TTC549 (cell line): ENCODE results near the gene ATP6V0C.
"Not testable (repeated sequence)": the region's sequence is repeated elsewhere in the genome, so short reads cannot be mapped to it uniquely, and the experiment has no call there.

Experiments
- FAIRE-seq: peaks from 2 replicates; lab custom pipeline; 2012; peaks lifted over from hg19 to GRCh38; lab: Jason Lieb, UNC

Gene ATP6V0C

GRCh38 chr16:2475413-2476344 lies 38.1 kb upstream of the ATP6V0C start:
- no peak for FAIRE-seq

DNA sequence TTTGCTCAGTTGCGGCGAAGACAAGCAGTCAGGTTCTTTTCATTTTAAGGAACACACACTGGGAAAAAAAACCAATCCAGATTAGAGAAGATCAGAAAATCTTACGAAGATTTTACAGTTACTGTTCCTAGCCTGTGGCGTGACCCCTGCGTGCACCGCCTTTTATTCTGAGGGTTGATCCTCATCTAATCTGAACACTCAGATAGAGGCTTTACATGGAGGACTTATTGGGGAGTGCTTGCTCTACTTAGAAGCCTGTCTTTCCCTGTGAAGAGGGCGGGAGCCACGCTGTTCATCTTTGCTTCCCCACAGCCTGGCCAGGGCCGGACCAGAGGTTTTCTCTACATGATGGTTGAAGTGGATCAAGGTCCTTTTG lies 37.4 kb upstream of the ATP6V0C start:
- no peak for FAIRE-seq

GRCh38 chr16:2476741-2477140 lies 37.0 kb upstream of the ATP6V0C start:
- FAIRE-seq = no peak

DNA sequence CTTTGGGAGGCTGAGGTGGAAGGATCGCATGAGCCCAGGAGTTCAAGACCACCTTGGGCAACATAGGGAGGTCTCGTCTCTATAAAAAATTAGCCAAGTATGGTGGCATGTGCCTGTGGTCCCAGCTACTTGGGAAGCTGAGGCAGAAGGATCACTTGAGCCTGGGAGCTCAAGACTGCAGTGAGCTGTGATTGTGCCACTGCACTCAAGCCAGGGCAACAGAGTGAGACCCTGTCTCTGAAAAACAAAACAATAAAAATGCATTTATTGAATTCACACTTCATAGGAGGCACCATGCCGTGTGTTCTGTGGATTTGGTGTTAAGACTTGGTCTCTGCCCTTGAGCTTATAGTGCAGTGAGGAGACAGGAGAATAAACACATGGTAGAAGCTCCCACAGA lies 36.4 kb upstream of the ATP6V0C start:
- FAIRE-seq = no peak

- no peak for FAIRE-seq
These were observed 35.5 kb upstream of the ATP6V0C start for GRCh38 chr16:2478279-2478678.

DNA sequence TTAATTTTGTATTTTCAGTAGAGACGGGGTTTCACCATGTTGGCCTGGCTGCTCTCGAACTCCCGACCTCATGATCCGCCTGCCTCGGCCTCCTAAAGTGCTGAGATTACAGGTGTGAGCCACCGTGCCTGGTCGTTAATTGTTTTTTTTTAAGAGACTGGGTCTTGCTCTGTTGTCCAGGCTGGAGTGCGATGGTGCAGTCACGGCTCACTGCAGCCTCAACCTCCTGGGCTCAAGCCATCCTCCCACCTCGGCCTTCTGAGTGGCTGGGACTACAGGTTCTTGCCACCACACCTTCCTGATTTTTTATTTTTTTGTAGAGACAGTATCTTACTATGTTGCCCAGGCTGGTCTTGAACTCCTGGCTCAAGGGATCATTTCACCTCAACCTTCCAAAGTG lies 33.8 kb upstream of the ATP6V0C start:
- FAIRE-seq = not testable (repeated sequence)

GRCh38 chr16:2480948-2481347 lies 32.8 kb upstream of the ATP6V0C start:
- no peak for FAIRE-seq

- FAIRE-seq = no peak
These were observed 32.1 kb upstream of the ATP6V0C start for GRCh38 chr16:2481676-2482075.

DNA sequence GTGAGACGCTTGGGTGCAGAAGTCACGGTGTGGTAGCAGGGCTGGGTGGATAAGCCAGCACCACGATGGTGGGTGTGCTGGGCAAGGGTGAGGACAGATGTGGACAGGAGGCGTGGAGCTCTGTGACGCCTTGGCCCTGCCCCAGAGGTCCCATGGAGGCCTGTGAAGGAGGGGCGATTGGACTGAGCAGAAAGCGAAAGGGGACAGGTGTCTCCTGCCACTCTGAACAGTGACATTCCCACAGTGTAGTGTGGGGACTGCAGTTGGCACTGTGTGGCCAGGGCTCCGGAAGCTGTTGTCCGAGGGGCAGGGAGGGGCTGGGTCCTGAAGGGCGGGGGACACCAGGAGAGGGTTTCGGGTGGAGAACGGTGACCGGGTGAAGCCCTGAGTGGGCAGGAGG lies 31.5 kb upstream of the ATP6V0C start:
- FAIRE-seq = no peak

DNA sequence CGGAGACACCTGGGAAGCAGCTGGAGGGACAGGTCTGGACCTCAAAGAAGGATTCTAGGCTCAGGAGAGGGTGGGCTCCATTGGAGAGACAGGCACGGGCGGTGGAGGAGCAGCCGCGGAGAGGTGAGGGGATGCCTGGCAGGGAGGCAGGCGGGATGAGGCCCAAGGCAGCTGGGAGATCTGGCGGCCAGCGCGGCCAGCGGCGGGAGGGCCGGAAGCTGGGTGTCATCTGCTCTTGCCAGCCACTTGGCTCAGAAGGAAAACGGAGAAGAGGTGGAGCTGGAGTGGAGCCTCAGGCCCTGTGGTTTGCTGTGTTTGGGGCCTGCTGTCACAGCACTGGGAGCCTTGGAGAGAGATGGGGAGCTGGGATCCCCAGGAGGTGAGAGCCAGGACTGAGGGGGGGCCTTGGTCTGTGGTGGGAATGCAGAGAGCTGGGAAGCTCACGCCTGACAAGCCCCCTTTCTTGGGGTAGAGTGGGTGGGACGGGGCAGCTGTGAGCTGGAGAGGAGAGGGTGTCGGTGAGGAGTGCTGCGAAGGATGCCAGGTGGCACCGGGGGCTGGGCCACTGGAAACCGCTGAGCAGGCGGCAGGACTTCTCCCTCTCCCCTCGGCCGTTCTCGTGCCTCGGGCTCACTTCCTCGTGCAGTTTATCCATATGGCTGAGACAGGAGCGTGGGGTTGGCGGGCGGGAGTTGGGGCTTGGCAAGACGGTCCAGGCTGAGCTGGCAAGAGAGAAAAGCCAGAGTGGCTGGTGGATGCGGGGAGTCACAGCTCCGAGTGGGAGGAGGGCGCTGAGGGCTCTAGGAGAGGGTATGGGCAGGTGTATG lies 30.8 kb upstream of the ATP6V0C start:
- no peak for FAIRE-seq

GRCh38 chr16:2483939-2484897 lies 29.5 kb upstream of the ATP6V0C start:
- no peak for FAIRE-seq

- no peak for FAIRE-seq
These were observed 28.7 kb upstream of the ATP6V0C start for GRCh38 chr16:2484898-2485508.

DNA sequence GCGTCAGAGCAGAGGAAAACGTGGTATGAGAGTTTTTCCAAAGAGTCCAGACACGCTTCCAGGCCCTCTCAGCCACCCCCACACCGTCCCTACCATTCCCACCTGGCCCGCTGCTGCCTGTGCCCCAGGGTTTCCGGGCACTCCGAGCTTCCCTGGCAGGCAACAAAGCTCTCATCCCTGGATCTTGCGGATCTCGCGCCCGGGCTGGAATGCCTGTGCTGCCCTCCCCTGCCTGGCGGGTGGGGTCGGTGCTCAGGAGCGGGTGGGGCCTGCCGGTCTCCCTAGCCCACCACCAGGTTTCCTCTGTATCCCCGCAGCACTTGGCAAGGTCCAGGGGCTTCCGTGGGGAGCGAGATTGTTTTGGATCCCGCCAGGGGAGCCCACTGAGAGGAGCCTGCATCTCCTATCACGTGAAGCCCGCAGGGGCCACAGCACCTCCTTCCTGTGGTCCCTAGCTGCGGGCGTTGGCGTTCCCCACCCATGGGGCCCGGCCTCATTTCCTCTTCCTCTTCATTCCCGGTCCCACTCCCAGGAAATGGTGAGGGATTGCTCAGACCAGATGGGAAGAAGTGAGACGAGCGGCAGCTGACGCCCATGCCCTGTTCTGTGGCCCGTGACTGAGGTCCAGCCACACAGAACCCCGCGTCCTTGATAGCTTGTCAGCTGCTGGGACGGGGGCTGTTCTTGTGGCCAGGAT lies 27.8 kb upstream of the ATP6V0C start:
- no peak for FAIRE-seq

DNA sequence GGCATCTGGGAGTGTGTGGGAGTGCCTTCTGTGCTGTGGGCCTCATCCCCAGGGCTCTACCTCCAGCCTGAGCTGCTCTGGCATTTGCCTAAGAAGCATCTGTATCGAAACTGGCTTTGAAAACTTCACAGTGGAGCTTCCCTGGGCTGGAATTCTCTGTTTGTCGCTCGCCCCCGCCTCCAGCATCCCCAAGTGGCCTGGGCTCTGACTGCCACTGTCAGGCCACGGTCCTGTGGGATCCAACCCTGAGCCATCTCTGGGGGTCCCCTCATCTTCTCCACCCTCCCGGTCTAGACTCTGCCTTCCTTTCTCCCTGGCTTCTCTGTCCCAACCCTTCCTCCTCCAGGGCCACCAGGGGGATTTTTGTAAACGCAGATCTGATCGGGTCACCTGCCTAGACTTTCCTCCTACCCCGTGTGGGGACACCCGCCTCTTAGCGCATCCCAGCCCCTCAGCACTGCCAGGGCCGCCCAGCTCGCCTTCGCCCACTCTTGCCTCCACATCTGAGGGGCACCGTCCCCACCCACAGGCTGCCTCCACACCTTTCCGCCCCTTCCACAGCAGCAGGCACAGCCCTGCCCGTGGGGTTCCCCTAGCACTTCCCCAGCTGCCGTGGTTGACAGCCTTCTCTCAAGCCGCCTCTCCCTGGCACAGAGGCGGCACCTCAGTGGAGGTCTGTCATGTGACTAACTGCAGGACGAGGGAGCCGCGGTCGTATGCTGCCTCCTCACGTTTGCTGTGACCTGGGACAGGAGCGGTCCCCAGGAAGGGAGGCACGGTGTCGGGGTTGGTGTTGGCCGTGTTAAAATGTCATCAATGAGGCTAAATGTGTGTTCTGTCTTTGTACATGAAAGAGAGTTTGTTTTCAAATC lies 26.9 kb upstream of the ATP6V0C start:
- FAIRE-seq = no peak

DNA sequence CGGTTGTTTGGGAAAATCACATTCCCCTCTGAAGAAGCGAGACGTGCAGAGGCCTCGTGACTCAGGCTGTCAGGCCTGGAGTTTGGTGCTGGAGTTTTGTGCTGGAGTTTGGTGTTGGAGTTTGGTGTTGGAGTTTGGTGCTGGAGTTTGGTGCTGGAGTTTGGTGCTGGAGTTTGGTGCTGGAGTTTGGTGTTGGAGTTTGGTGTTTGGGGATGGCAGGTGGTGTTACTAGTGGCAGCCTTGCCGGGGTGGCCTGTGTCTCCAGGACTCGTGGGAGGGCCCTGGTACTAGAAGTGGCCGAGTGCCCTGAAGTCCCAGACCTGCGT lies 26.3 kb upstream of the ATP6V0C start:
- no peak for FAIRE-seq

GRCh38 chr16:2487903-2488531 lies 25.7 kb upstream of the ATP6V0C start:
- no peak for FAIRE-seq

GRCh38 chr16:2489581-2489980 lies 24.2 kb upstream of the ATP6V0C start:
- FAIRE-seq = no peak

DNA sequence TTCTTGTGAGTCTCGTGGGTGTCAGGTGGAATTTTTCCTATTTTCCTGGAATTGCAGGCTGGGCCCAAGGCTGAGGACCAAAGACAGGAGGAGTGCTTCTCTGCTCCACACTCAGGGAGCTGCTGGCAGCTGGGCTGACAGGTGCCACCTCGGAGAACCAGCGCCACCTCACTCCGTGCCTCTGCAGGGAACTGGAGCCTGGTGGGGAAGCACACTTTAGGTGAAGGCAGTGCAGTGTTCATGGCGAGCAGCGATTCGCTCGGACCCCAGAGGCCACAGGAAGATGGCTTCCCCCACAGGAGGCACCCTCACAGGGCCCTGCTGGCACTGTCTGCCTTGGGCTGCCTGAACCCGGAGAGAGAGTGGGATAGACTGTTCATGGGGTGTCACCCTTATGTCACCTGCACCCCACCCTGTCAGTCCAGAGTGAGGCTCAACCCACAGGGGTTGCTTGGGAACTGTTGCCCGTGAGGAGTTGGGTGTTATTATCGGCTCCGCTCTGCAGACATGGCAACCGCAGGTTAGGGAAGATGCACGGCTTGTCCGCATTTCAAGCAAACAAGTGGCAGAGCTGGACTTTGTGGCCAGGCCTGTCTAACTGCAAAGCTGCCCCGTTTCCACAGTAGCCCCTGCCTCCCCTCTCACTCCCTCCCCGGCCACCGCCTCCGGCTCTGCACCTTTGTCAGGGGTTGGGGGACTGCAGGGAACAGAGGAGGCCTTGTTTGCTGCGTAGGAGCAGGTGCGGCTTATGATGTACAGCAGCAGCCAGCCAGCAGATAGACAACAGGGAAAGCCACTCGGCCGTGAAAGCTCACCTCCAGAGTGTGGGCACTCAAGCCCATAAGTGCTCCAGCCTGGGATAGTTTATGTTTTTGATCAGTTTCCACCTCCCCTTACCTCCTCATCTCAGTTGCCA lies 23.3 kb upstream of the ATP6V0C start:
- no peak for FAIRE-seq

DNA sequence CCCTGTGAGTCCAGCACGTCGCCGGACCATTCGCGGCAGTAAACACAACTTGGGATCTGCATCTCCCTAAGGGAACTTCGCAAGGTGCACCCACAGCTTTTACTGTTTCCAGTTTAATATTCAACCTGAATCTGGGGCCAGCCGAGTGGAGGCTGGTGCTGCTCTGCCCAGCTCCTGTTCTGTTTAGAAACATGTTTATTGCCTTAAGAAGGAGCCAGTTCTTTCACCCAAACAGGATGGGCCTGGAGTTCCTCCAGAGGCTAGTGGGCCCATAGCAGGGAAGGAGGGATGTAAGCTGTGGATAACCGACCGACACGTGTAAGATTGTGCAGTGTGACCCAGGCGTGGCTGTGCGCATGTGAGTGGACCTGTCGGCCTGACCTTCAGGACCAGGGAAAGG lies 21.5 kb upstream of the ATP6V0C start:
- FAIRE-seq = no peak
